ENCODE measurements around the gene ARHGAP15. TPM values are rescaled to one million over a fixed set of nuclear protein-coding genes. Genes with fewer than 3 reads are reported as not detected.

ARHGAP15 gene
- total RNA-seq, 1 donor from 2014 or later = 18.5 TPM

DNA sequence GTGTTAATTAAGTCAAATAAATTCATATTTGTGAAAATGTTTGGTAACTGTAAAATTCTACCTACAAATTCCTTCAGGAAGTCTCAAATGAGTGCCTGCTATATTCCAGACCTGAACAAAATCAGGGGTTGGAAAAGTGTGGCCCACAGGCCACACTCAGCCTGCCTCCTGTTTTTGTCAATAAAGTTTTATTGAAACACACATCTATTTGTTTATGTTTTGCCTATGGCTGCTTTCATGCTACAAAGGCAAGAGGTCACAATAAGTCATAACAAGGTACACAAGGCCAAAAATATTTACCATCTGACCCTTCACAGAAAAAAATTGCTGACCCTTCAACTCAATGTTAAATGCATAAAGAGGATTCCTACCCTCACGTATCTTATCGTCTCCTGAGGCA is 581.7 kb downstream of the ARHGAP15 start:
- peaks cover 3% of the 10 kb centered on the region for H3K9me3 ChIP-seq
- DNase-seq (no peak), ATAC-seq (no peak)
- H3K27me3 ChIP-seq (ENCODE audit: low read depth) = no peaks in the 10 kb centered on the region
- TF ChIP-seq, protein P1, sequence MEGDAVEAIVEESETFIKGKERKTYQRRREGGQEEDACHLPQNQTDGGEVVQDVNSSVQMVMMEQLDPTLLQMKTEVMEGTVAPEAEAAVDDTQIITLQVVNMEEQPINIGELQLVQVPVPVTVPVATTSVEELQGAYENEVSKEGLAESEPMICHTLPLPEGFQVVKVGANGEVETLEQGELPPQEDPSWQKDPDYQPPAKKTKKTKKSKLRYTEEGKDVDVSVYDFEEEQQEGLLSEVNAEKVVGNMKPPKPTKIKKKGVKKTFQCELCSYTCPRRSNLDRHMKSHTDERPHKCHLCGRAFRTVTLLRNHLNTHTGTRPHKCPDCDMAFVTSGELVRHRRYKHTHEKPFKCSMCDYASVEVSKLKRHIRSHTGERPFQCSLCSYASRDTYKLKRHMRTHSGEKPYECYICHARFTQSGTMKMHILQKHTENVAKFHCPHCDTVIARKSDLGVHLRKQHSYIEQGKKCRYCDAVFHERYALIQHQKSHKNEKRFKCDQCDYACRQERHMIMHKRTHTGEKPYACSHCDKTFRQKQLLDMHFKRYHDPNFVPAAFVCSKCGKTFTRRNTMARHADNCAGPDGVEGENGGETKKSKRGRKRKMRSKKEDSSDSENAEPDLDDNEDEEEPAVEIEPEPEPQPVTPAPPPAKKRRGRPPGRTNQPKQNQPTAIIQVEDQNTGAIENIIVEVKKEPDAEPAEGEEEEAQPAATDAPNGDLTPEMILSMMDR (IDR thresholded peaks at IDR 0.05) = no peak
- intact Hi-C loops (cut with DNase I) = no loop called here
- H3K4me1 ChIP-seq = peaks cover 5% of the 10 kb centered on the region
- H3K4me3 ChIP-seq = no peak overlapping the region
- no peak overlapping the region for H3K27ac ChIP-seq
- no peaks in the 10 kb centered on the region for H3K36me3 ChIP-seq

DNA sequence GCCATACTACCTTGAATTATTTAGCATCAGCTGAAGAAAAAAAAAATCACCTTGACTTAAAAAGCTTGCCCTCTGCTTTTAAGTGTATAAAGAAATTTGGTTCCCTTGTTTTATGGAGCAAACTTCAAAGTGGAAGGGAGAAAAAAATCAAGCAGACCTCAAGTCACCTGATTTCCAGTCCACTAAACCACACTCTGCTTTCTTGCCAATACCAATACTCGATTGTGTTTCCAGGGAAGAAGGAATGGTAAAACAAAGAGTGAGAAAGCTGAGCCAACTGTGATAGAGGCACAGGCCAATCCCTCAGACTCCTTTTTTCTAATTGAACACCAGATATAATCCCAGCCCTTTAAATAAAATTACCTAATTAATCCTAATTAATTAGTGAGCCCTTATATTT is 587.3 kb downstream of the ARHGAP15 start:
- Histone ChIP-seq H3K4me3 (no peak overlapping the region), H3K4me1 (no peaks in the 10 kb centered on the region), H3K9me3 (peaks cover 3% of the 10 kb centered on the region), H3K36me3 (no peaks in the 10 kb centered on the region), H3K27ac (no peak overlapping the region), H3K27me3 (ENCODE audit: low read depth) (no peaks in the 10 kb centered on the region)
- TF ChIP-seq, protein P1 (IDR thresholded peaks at IDR 0.05) = no peak
- ATAC-seq (no peak), DNase-seq (no peak)
- intact Hi-C loops (cut with DNase I) = no loop called here

DNA sequence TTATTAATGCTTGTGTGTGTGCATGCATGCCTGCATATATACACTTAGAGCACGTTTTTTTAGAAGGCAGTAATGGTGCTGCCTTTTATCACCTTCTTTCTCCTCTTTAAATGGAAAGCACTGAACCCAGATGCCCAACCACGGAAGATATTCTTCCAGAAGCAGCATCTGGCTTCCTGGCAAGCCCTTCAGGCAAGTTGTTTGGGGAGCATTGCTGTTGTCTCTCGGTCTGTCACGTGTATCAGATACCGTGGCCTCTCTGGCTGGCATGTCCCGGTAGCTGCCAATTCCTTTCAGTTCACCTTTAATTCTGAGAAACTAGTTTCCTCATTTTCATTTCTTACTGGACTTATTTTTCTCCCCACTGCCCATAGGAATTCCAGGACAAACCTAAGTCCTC is 587.8 kb downstream of the ARHGAP15 start:
- intact Hi-C loops (cut with DNase I) = no loop called here
- no peaks in the 10 kb centered on the region for H3K4me1 ChIP-seq

DNA sequence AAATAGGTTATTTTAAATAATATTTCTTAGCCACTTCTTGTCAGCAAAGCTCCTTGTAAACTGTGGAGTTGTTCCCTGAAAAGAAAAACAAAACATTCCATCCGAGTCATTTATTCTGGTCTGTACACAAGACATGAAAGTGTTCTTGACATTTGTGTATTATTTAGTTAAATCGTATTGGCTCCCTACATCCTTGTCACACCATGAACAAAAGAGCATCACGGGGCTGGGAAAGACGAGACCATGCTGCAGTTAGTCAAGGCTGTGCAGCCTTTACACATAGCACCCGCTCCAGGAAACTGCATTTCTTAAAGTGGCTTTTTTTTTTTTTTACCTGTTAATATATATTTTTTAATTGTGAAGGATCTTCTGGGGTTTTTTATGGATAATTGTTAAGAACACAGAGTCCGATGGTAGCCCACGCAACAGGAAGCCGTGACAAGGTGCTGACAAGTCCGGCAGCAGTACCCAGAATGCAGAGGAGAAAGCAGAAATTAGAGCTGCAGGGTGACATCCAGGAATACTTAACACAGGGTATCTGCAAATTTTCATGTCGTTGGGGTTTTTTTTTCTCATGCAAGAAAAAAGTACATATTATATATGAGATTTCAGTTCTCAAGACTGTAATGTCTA is 588.4 kb downstream of the ARHGAP15 start:
- Histone ChIP-seq H3K27me3 (ENCODE audit: low read depth) (no peaks in the 10 kb centered on the region), H3K9me3 (peaks cover 3% of the 10 kb centered on the region), H3K4me3 (no peak overlapping the region), H3K36me3 (no peaks in the 10 kb centered on the region), H3K4me1 (no peaks in the 10 kb centered on the region), H3K27ac (no peak overlapping the region)
- intact Hi-C loops (cut with DNase I) = no loop called here
- DNase-seq = no peak
- no peak for ATAC-seq
- TF ChIP-seq, protein P1 (IDR thresholded peaks at IDR 0.05) = no peak

More for the DNA sequence above, 587.8 kb downstream of the ARHGAP15 start:
- DNase-seq (no peak), ATAC-seq (no peak)
- Histone ChIP-seq H3K9me3 (peaks cover 3% of the 10 kb centered on the region), H3K27me3 (ENCODE audit: low read depth) (no peaks in the 10 kb centered on the region), H3K36me3 (no peaks in the 10 kb centered on the region), H3K4me3 (no peak overlapping the region), H3K27ac (no peak overlapping the region)
- TF ChIP-seq, protein P1 (IDR thresholded peaks at IDR 0.05) = no peak

DNA sequence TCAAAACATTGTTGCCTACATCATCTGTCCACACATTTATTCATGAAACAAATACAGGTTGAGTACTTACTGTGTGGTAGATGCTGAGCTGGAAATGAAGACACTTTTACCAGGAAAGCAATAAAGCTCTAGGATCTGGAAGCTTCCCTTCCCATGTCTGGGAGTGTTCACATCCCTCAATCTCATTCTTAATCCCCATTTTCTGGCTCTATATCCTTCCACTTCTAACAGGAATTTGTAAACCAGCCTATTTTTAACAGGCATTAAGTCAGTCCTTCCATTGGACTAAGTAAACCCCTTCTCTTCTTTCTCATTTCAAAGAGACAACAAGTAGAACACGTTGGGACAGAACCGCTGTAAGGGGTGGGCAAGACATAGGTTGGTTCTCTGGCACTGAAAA is 589.5 kb downstream of the ARHGAP15 start:
- no peak for DNase-seq
- Histone ChIP-seq H3K4me3 (no peak overlapping the region), H3K9me3 (peaks cover 3% of the 10 kb centered on the region), H3K4me1 (no peaks in the 10 kb centered on the region), H3K27ac (no peak overlapping the region), H3K27me3 (ENCODE audit: low read depth) (no peaks in the 10 kb centered on the region), H3K36me3 (no peaks in the 10 kb centered on the region)
- TF ChIP-seq, protein P1 (IDR thresholded peaks at IDR 0.05) = no peak
- intact Hi-C loops (cut with DNase I) = no loop called here
- ATAC-seq = no peak

All from lower lobe of right lung (tissue), 2 donors.